Measurements from ENCODE around the gene B9D1. TPM values are rescaled to one million over a fixed set of nuclear protein-coding genes. Genes with fewer than 3 reads are reported as not detected.

The B9D1 gene
- total and polyA plus RNA-seq, 2 of the 13 experiments (the other 11 are each of a cell fraction or from before 2014, with no cell fraction given), result 27.7 to 31.1 TPM

DNA sequence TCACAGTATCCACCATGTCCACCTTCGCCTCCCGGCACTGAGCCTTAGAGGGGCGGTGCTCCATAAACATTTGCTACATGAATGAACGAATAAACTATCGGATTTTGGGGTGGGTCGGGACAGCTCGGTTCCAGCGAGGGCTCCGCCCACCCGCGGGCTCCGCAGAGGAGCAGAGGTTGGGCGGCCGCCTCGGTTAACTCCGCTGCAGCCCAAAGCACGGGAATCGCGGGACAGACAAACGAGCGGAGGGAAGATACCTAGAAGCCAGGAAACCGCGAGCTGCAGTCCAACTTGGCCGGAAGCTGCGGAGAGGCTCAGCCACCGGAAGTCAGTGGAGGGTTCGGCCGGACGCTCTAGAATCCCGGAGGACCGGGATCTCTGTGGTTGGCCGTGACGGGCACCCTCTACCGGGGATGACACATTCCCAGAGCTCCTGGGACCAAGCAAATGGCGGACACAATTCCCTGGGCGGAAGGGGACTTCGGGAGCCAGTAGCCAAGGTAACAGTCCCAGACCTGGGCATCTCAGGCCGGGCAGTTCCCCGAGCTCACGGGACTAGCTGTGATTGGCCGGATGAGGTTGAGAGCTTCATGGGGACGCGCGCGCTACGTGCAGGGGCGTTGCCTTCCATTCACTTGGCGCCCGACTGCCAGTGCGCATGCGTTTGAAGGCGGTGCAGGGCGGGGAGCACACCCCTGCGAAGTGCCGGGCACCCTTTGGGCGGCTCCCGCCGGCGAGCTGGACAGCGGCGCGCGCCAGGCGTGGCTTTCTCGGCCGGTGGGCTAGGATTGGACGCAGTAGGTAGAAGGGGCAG lies 15.3 kb upstream of the B9D1 start (continued):
- TF ChIP-seq ZNF761 (CRISPR knock-in tag; conservative IDR thresholded peaks at IDR 0.05), result 0 out of 2 replicates have a peak, but pooled peaks have one; percentile 24
- TF ChIP-seq TAF15 (IDR thresholded peaks at IDR 0.05; ENCODE audit: low read depth, low read length, poor library complexity, severe bottlenecking), result no peak
- TF ChIP-seq RAD51 (IDR thresholded peaks at IDR 0.05; ENCODE audit: borderline replicate concordance), result no peak
- peak; percentile 78; the same call in 1 of the 2 replicates for TF ChIP-seq RFXAP (CRISPR knock-in tag; IDR thresholded peaks at IDR 0.05; ENCODE audit: borderline replicate concordance)
- TF ChIP-seq, protein P1, sequence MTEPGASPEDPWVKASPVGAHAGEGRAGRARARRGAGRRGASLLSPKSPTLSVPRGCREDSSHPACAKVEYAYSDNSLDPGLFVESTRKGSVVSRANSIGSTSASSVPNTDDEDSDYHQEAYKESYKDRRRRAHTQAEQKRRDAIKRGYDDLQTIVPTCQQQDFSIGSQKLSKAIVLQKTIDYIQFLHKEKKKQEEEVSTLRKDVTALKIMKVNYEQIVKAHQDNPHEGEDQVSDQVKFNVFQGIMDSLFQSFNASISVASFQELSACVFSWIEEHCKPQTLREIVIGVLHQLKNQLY (CRISPR knock-in tag; IDR thresholded peaks at IDR 0.05), result no peak
- no peak for TF ChIP-seq ZFP36 (IDR thresholded peaks at IDR 0.05; ENCODE audit: borderline replicate concordance, low read depth, low read length, partially characterized antibody)
- TF ChIP-seq, protein P2, sequence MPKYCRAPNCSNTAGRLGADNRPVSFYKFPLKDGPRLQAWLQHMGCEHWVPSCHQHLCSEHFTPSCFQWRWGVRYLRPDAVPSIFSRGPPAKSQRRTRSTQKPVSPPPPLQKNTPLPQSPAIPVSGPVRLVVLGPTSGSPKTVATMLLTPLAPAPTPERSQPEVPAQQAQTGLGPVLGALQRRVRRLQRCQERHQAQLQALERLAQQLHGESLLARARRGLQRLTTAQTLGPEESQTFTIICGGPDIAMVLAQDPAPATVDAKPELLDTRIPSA (CRISPR knock-in tag; IDR thresholded peaks at IDR 0.05; ENCODE audit: borderline replicate concordance), result no peak
- TF ChIP-seq DMAP1 (CRISPR knock-in tag; IDR thresholded peaks at IDR 0.05), result no peak
- TF ChIP-seq RORA (CRISPR knock-in tag; IDR thresholded peaks at IDR 0.05), result no peak
- TF ChIP-seq GFI1 (CRISPR knock-in tag; IDR thresholded peaks at IDR 0.05; ENCODE audit: borderline replicate concordance), result peak; percentile 44; the same call in 1 of the 2 replicates
- no peak for TF ChIP-seq ZNF737 (CRISPR knock-in tag; IDR thresholded peaks at IDR 0.05; ENCODE audit: borderline replicate concordance)
- TF ChIP-seq, protein P3, sequence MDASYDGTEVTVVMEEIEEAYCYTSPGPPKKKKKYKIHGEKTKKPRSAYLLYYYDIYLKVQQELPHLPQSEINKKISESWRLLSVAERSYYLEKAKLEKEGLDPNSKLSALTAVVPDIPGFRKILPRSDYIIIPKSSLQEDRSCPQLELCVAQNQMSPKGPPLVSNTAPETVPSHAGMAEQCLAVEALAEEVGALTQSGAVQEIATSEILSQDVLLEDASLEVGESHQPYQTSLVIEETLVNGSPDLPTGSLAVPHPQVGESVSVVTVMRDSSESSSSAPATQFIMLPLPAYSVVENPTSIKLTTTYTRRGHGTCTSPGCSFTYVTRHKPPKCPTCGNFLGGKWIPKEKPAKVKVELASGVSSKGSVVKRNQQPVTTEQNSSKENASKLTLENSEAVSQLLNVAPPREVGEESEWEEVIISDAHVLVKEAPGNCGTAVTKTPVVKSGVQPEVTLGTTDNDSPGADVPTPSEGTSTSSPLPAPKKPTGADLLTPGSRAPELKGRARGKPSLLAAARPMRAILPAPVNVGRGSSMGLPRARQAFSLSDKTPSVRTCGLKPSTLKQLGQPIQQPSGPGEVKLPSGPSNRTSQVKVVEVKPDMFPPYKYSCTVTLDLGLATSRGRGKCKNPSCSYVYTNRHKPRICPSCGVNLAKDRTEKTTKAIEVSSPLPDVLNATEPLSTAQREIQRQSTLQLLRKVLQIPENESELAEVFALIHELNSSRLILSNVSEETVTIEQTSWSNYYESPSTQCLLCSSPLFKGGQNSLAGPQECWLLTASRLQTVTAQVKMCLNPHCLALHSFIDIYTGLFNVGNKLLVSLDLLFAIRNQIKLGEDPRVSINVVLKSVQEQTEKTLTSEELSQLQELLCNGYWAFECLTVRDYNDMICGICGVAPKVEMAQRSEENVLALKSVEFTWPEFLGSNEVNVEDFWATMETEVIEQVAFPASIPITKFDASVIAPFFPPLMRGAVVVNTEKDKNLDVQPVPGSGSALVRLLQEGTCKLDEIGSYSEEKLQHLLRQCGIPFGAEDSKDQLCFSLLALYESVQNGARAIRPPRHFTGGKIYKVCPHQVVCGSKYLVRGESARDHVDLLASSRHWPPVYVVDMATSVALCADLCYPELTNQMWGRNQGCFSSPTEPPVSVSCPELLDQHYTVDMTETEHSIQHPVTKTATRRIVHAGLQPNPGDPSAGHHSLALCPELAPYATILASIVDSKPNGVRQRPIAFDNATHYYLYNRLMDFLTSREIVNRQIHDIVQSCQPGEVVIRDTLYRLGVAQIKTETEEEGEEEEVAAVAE (CRISPR knock-in tag; IDR thresholded peaks at IDR 0.05; ENCODE audit: borderline replicate concordance), result no peak
- no peak for TF ChIP-seq ZNF660 (CRISPR knock-in tag; IDR thresholded peaks at IDR 0.05; ENCODE audit: borderline replicate concordance, low read depth)
- TF ChIP-seq MBD4 (IDR thresholded peaks at IDR 0.05; ENCODE audit: borderline replicate concordance, low read length), result no peak
- TF ChIP-seq ETV6 (CRISPR knock-in tag; conservative IDR thresholded peaks at IDR 0.05), result no peak
- peak; percentile 76; the same call in 1 of the 2 replicates for TF ChIP-seq AHR (CRISPR knock-in tag; IDR thresholded peaks at IDR 0.05)
- TF ChIP-seq ZNF766 (CRISPR knock-in tag; IDR thresholded peaks at IDR 0.05; ENCODE audit: borderline replicate concordance), result peak; percentile 87
- TF ChIP-seq ZC3H4 (CRISPR knock-in tag; IDR thresholded peaks at IDR 0.05; ENCODE audit: borderline replicate concordance), result no peak
- TF ChIP-seq, protein P4, sequence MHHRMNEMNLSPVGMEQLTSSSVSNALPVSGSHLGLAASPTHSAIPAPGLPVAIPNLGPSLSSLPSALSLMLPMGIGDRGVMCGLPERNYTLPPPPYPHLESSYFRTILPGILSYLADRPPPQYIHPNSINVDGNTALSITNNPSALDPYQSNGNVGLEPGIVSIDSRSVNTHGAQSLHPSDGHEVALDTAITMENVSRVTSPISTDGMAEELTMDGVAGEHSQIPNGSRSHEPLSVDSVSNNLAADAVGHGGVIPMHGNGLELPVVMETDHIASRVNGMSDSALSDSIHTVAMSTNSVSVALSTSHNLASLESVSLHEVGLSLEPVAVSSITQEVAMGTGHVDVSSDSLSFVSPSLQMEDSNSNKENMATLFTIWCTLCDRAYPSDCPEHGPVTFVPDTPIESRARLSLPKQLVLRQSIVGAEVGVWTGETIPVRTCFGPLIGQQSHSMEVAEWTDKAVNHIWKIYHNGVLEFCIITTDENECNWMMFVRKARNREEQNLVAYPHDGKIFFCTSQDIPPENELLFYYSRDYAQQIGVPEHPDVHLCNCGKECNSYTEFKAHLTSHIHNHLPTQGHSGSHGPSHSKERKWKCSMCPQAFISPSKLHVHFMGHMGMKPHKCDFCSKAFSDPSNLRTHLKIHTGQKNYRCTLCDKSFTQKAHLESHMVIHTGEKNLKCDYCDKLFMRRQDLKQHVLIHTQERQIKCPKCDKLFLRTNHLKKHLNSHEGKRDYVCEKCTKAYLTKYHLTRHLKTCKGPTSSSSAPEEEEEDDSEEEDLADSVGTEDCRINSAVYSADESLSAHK (CRISPR knock-in tag; IDR thresholded peaks at IDR 0.05; ENCODE audit: borderline replicate concordance), result no peak
- peak; percentile 81 for TF ChIP-seq ZNF605 (CRISPR knock-in tag; IDR thresholded peaks at IDR 0.05)
